ENCODE data around the gene RMP24.
A peak's percentile ranks its signal among the peaks of the same experiment; 100 is the strongest.

The RMP24 gene

GRCh38 chr18:35973650-35974049 is 1.2 kb downstream of the RMP24 start:
- Histone ChIP-seq H3K9me3 (no peaks in the 10 kb centered on the region), H3K27me3 (no peaks in the 10 kb centered on the region), H3K36me3 (peaks cover 14% of the 10 kb centered on the region in 2 donors), H3K4me3 (replicated peaks in 1 of 3) (peak overlapping the region in 1 of 3 donors; percentile 59), H3K27ac (no peak overlapping the region), H3K4me1 (peaks cover 12 to 19% of the 10 kb centered on the region in 2 donors)
- TF ChIP-seq CTCF (IDR thresholded peaks at IDR 0.05) (no peak), POLR2A (IDR thresholded peaks at IDR 0.05) (no peak)
- WGBS, 2 donors, result 92% methylated on average over 12 of the region's 12 CpGs
- no peak for DNase-seq
- intact Hi-C loops (cut with DNase I), result loop anchor here (10.0 kb wide), 1 partner anchor 81 kb away; no protein-coding TSS in a partner anchor

DNA sequence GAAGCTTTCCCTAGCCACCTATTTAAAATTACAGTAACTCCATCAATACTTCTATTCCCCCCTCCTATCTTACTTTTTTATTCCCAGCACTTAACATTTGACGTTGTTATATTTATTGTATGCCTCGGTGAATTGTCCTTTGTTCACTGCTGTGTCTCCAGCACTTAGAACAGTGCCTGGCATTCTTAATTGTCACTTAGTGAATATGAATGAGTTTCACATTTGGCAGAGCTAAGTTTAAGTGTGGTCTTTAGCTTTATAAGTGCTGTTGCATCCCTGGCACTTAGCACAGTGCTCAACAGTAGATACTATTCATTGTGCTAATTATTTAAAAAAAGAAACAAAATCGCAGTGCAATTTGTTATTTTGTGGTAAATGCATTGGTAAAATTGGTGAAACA is 1.7 kb downstream of the RMP24 start:
- no peak for TF ChIP-seq POLR2A (IDR thresholded peaks at IDR 0.05)
- TF ChIP-seq CTCF (IDR thresholded peaks at IDR 0.05), result no peak
- intact Hi-C loops (cut with DNase I), result loop anchor here (10.0 kb wide), 1 partner anchor 81 kb away; no protein-coding TSS in a partner anchor
- Histone ChIP-seq H3K4me1 (peaks cover 12 to 19% of the 10 kb centered on the region in 2 donors), H3K27ac (no peak overlapping the region), H3K9me3 (no peaks in the 10 kb centered on the region), H3K36me3 (peaks cover 19% of the 10 kb centered on the region in 2 donors), H3K4me3 (replicated peaks in 1 of 3) (no peak overlapping the region), H3K27me3 (no peaks in the 10 kb centered on the region)
- no peak for DNase-seq
- 87 to 88% methylated on average over 3 of the region's 3 CpGs for WGBS, 2 donors

DNA sequence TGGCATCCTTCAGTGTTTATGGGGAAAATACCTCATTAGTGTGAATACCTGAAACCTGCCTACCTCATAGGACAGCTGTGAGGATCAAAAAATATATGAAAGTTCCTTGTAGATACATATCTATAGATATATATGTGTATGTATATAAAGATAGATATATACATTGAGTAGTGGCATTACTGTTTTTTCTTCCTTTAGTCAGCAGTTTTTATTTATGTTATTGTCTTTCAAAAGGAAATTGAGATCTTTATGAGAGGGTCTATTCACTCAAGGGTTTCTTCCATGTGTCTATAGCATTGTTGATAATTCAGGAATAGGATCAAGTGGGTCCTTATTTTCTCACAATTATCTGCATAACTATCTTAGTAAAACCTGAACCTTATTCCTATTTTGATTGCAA is 6.6 kb downstream of the RMP24 start:
- no peak for DNase-seq
- no peaks in the 10 kb centered on the region for H3K27me3 ChIP-seq
- H3K4me3 ChIP-seq (replicated peaks in 1 of 3), result no peak overlapping the region
- H3K27ac ChIP-seq, result no peak overlapping the region
- H3K4me1 ChIP-seq, result peaks cover 0 to 3% of the 10 kb centered on the region in 2 donors
- intact Hi-C loops (cut with DNase I), result loop anchor here (10.0 kb wide), 1 partner anchor 76 kb away; no protein-coding TSS in a partner anchor
- H3K9me3 ChIP-seq, result no peaks in the 10 kb centered on the region
- TF ChIP-seq POLR2A (IDR thresholded peaks at IDR 0.05), result no peak
- no peak for TF ChIP-seq CTCF (IDR thresholded peaks at IDR 0.05)
- peaks cover 31 to 42% of the 10 kb centered on the region in 2 donors for H3K36me3 ChIP-seq

GRCh38 chr18:35982409-35983114 is 10.1 kb downstream of the RMP24 start:
- intact Hi-C loops (cut with DNase I), result no loop called here
- H3K9me3 ChIP-seq, result no peaks in the 10 kb centered on the region
- no peak overlapping the region for H3K4me3 ChIP-seq (replicated peaks in 1 of 3)
- WGBS, 2 donors, result 94 to 96% methylated on average over 2 of the region's 2 CpGs
- no peaks in the 10 kb centered on the region for H3K27me3 ChIP-seq
- DNase-seq, result no peak
- no peaks in the 10 kb centered on the region for H3K4me1 ChIP-seq
- TF ChIP-seq CTCF (IDR thresholded peaks at IDR 0.05) (no peak), POLR2A (IDR thresholded peaks at IDR 0.05) (no peak)
- H3K27ac ChIP-seq, result no peak overlapping the region
- peaks cover 27 to 39% of the 10 kb centered on the region in 2 donors for H3K36me3 ChIP-seq

DNA sequence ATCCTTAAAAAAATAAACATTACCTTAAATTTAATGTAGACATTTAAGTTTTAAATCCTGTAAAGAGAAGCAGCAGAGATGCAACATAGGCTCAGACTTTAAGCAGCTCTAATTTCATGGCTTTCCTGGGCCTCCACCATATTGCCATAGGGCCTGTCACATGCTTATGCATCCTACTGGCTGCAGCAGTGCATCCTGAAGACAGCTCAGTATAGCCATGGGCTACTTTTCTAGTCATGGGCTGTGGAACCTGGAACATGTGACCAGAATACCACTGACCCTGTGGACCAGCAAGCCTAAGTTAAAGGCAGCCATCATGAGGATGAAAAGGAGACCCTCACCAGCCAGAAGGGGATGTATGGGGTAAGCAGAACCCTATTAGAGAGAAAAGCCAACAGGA is 10.7 kb downstream of the RMP24 start:
- peaks cover 22 to 33% of the 10 kb centered on the region in 2 donors for H3K36me3 ChIP-seq
- intact Hi-C loops (cut with DNase I), result no loop called here
- H3K27me3 ChIP-seq, result no peaks in the 10 kb centered on the region
- no peak for TF ChIP-seq CTCF (IDR thresholded peaks at IDR 0.05)
- no peak for TF ChIP-seq POLR2A (IDR thresholded peaks at IDR 0.05)
- H3K4me3 ChIP-seq (replicated peaks in 1 of 3), result no peak overlapping the region
- DNase-seq, result no peak
- no peaks in the 10 kb centered on the region for H3K9me3 ChIP-seq
- no peaks in the 10 kb centered on the region for H3K4me1 ChIP-seq
- no peak overlapping the region for H3K27ac ChIP-seq
